Neutrophil (primary cell): ENCODE measurements around the gene TNFSF12.
A peak's percentile ranks its signal among the peaks of the same experiment; 100 is the strongest.

Experiments
- H3K27ac ChIP-seq: fragments of 200-600 bp; sonication (generic); 2 replicates; pipeline ENCODE4 v1.5.1; 2016; ENCODE audit warnings: mild to moderate bottlenecking, moderate library complexity
- H3K27me3 ChIP-seq: fragments of 200-600 bp; sonication (generic); 2 replicates; pipeline ENCODE4 v1.6.0; 2016; ENCODE audit warnings: mild to moderate bottlenecking
- H3K36me3 ChIP-seq: fragments of 200-600 bp; sonication (generic); 2 replicates; pipeline ENCODE4 v1.5.1; 2017
- H3K4me1 ChIP-seq, 2 experiments: fragments of 200-600 bp in 1 of 2; sonication (generic) in 1 of 2; 1 replicate in 1 of 2; 2 replicates in 1 of 2; pipeline versions ENCODE4 v1.5.1 to v1.6.1; 2013 to 2016; ENCODE audit warnings: low read depth in 1 of 2, low read length in 1 of 2, mild to moderate bottlenecking in 1 of 2, moderate library complexity in 1 of 2; ENCODE audit not compliant: control insufficient read depth in 1 of 2, insufficient read depth in 1 of 2
- H3K4me3 ChIP-seq, 2 experiments: fragments of 200-600 bp in 1 of 2; sonication (generic) in 1 of 2; 1 replicate in 1 of 2; 2 replicates in 1 of 2; pipeline ENCODE4 v1.5.1; 2013 to 2016; ENCODE audit warnings: low read depth in 1 of 2, low read length in 1 of 2, mild to moderate bottlenecking in 1 of 2, moderate library complexity in 1 of 2
- H3K9me3 ChIP-seq: fragments of 200-600 bp; sonication (generic); 2 replicates; pipeline ENCODE4 v1.5.1; 2016
- TF ChIP-seq, protein P1 (sequence below): fragments of 200-600 bp; sonication (generic); IDR thresholded peaks from 2 replicates; pipeline ENCODE4 v1.5.1; 2016; ENCODE audit warnings: antibody characterized with exemption

The TNFSF12 gene

DNA sequence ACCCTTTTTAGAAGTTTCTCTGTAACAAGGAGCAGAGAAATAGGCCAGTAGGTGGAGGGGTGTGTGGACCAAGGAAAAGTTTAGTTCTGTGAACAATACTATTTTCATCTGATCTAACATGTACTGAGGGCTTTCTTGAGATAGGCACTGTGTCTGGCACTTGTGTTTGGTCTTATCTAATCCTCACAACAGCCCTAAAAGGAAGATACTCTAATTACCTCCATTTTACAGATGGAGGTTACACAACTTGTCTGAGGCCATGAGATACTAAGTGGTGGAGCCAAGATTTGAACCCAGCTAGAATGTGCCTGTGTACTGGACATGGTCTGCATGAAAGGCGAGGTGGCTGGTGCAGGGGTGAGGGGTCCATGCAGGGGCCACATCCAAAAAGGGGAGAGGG lies 4.5 kb downstream of the TNFSF12 start:
- TF ChIP-seq, protein P1, sequence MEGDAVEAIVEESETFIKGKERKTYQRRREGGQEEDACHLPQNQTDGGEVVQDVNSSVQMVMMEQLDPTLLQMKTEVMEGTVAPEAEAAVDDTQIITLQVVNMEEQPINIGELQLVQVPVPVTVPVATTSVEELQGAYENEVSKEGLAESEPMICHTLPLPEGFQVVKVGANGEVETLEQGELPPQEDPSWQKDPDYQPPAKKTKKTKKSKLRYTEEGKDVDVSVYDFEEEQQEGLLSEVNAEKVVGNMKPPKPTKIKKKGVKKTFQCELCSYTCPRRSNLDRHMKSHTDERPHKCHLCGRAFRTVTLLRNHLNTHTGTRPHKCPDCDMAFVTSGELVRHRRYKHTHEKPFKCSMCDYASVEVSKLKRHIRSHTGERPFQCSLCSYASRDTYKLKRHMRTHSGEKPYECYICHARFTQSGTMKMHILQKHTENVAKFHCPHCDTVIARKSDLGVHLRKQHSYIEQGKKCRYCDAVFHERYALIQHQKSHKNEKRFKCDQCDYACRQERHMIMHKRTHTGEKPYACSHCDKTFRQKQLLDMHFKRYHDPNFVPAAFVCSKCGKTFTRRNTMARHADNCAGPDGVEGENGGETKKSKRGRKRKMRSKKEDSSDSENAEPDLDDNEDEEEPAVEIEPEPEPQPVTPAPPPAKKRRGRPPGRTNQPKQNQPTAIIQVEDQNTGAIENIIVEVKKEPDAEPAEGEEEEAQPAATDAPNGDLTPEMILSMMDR, result no peak
- H3K4me3 ChIP-seq, result no peak overlapping the region
- no peaks in the 10 kb centered on the region for H3K9me3 ChIP-seq
- no peaks in the 10 kb centered on the region for H3K36me3 ChIP-seq
- peak overlapping the region; percentile 75 for H3K27ac ChIP-seq
- peaks cover 22% of the 10 kb centered on the region for H3K27me3 ChIP-seq
- H3K4me1 ChIP-seq, result peaks cover 41 to 51% of the 10 kb centered on the region in 2 experiments

DNA sequence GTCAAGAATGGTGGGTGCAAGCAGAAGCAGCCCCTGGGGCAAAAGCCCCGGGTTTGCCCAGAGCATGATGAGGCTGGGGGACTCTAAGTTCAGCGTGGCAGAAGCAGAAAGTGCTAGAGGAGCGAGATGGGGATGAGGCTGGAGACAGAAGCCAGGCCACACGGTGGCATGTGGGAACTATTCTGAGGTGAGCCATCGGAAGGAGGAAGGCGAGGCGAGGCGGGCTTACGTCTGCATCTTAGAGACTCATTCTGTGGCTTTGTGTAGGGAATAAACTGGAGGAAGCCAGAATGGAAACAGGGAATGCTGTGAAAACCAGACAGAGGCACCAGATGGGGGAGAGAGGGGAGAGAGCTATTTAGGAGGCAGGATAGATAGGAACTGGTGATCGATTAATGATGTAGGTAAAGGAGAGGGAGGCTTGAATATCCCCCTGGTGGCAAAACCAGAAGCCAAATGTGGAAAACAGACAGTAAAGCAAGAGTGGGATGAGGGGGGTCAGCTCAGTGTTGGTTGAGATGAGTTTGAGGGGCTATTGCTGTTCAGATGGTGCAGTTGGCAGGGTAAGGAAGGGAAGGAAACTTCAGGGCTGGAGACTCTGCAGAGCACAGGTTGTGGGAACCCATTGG lies 6.6 kb downstream of the TNFSF12 start:
- H3K4me3 ChIP-seq, result no peak overlapping the region
- H3K27ac ChIP-seq, result no peak overlapping the region
- peaks cover 49 to 55% of the 10 kb centered on the region in 2 experiments for H3K4me1 ChIP-seq

DNA sequence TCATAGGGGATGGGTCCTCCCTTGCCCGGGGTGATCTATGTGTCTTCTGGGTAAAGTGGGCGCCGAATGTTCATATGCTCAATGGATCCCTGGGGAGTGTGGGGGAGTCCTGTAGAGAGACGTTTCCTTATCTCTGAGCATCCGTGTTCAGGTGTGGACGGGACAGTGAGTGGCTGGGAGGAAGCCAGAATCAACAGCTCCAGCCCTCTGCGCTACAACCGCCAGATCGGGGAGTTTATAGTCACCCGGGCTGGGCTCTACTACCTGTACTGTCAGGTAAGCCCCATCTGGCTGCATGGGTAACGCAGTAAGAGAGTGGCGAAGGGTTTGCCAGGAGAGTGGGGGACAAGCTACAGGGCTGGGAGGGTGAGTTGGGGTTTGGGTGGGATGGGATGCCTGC lies 7.8 kb downstream of the TNFSF12 start:
- Histone ChIP-seq H3K27me3 (no peaks in the 10 kb centered on the region), H3K4me1 (peaks cover 61 to 67% of the 10 kb centered on the region in 2 experiments), H3K36me3 (peaks cover 14% of the 10 kb centered on the region), H3K27ac (peak overlapping the region; percentile 92), H3K4me3 (no peak overlapping the region), H3K9me3 (no peaks in the 10 kb centered on the region)
- TF ChIP-seq, protein P1, result no peak

More for the DNA sequence above, 6.6 kb downstream of the TNFSF12 start:
- H3K9me3 ChIP-seq, result no peaks in the 10 kb centered on the region
- peaks cover 4% of the 10 kb centered on the region for H3K27me3 ChIP-seq
- TF ChIP-seq, protein P1, result no peak
- peaks cover 5% of the 10 kb centered on the region for H3K36me3 ChIP-seq

DNA sequence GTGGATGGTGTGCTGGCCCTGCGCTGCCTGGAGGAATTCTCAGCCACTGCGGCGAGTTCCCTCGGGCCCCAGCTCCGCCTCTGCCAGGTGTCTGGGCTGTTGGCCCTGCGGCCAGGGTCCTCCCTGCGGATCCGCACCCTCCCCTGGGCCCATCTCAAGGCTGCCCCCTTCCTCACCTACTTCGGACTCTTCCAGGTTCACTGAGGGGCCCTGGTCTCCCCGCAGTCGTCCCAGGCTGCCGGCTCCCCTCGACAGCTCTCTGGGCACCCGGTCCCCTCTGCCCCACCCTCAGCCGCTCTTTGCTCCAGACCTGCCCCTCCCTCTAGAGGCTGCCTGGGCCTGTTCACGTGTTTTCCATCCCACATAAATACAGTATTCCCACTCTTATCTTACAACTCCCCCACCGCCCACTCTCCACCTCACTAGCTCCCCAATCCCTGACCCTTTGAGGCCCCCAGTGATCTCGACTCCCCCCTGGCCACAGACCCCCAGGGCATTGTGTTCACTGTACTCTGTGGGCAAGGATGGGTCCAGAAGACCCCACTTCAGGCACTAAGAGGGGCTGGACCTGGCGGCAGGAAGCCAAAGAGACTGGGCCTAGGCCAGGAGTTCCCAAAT lies 8.4 kb downstream of the TNFSF12 start:
- Histone ChIP-seq H3K4me1 (peaks cover 63 to 70% of the 10 kb centered on the region in 2 experiments), H3K4me3 (peak overlapping the region in 1 of 2 experiments; percentile 88), H3K36me3 (peaks cover 14% of the 10 kb centered on the region), H3K9me3 (no peaks in the 10 kb centered on the region), H3K27me3 (no peaks in the 10 kb centered on the region), H3K27ac (peak overlapping the region; percentile 92)
- TF ChIP-seq, protein P1, result no peak

DNA sequence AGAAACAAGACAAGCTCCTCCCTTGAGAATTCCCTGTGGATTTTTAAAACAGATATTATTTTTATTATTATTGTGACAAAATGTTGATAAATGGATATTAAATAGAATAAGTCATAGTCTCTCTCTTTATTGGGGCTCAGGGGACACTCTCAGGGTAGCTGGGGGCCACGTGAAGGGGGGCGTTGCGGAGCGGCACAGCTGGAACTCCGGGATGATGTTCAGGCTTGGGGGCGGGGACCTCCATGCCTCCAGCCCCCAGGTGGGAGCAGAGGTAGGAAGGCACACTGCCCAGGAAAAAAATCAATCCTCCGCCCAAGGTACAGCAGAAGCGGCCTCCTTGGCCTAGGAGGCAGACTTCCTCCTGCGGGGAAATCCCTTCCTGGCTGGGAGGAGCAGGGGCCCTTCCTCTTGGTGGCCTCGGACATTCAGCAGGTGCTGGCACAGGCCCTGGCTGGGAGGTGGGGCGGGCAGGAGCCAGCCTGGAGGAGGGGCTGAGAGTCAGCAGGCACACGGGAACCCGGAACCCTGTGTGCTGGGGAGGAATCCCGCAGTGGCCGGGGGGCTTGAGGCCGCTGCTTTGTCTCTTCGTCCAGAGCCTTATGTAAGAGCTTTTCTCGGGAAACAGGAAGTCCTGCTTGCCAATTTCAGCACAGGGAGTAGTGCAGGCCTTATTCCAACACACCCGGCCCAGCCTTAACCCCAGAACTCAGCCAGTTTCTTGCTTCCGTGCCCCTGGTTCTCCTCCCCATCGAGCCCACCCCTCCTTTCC lies 9.1 kb downstream of the TNFSF12 start:
- H3K27me3 ChIP-seq, result no peaks in the 10 kb centered on the region
- peak overlapping the region; percentile 80 to 88 for H3K4me3 ChIP-seq
- TF ChIP-seq, protein P1, result peak; percentile 42
- peak overlapping the region; percentile 92 for H3K27ac ChIP-seq
- peaks cover 64 to 70% of the 10 kb centered on the region in 2 experiments for H3K4me1 ChIP-seq
- peaks cover 14% of the 10 kb centered on the region for H3K36me3 ChIP-seq
- H3K9me3 ChIP-seq, result no peaks in the 10 kb centered on the region
